Measurements from ENCODE around the gene ZNF227. TPM values are rescaled to one million over a fixed set of nuclear protein-coding genes. Genes with fewer than 3 reads are reported as not detected.
"Not testable (repeated sequence)": the region's sequence is repeated elsewhere in the genome, so short reads cannot be mapped to it uniquely, and the experiment has no call there.

Gene ZNF227
- total RNA-seq, 1 experiment from 2014 or later: 16.7 TPM

DNA sequence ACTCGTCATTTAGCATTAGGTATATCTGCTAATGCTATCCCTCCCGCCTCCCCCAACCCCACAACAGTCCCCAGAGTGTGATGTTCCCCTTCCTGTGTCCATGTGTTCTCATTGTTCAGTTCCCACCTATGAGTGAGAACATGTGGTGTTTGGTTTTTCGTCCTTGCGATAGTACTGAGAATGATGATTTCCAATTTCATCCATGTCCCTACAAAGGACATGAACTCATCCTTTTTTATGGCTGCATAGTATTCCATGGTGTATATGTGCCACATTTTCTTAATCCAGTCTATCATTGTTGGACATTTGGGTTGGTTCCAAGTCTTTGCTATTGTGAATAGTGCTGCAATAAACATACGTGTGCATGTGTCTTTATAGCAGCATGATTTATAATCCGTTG is 8.4 kb downstream of the ZNF227 start:
- in situ Hi-C loops (cut with HindIII; ENCODE audit: low pct_unique_long_range_greater_than_20kb, low sequenced_read_pairs); DNase-seq (ENCODE audit: low read depth, low spot score): not testable (repeated sequence)

GRCh38 chr19:44221291-44221690 is 9.0 kb downstream of the ZNF227 start:
- DNase-seq (ENCODE audit: low read depth, low spot score); in situ Hi-C loops (cut with HindIII; ENCODE audit: low pct_unique_long_range_greater_than_20kb, low sequenced_read_pairs): not testable (repeated sequence)

DNA sequence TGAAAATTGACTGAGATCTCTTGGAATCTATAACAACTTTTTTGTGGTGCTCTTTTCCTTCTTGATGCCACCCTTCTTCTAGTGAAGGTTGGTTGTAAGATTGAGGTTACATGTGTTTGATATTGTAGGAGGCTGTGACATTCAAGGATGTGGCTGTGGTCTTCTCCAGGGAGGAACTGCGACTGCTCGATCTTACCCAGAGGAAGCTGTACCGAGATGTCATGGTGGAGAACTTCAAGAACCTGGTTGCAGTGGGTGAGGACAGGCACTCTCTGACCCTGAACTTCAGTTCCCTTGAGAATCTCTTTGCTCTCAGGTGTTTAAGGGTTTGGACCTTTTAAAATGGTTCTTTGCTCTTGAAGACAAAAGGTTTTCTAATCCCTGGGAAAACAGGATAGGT is 16.0 kb downstream of the ZNF227 start:
- in situ Hi-C loops (cut with HindIII; ENCODE audit: low pct_unique_long_range_greater_than_20kb, low sequenced_read_pairs): no loop called here
- no peak for DNase-seq (ENCODE audit: low read depth, low spot score)

- in situ Hi-C loops (cut with HindIII; ENCODE audit: low pct_unique_long_range_greater_than_20kb, low sequenced_read_pairs): no loop called here
- no peak for DNase-seq (ENCODE audit: low read depth, low spot score)
Observed at GRCh38 chr19:44232867-44233266, 20.5 kb downstream of the ZNF227 start.

DNA sequence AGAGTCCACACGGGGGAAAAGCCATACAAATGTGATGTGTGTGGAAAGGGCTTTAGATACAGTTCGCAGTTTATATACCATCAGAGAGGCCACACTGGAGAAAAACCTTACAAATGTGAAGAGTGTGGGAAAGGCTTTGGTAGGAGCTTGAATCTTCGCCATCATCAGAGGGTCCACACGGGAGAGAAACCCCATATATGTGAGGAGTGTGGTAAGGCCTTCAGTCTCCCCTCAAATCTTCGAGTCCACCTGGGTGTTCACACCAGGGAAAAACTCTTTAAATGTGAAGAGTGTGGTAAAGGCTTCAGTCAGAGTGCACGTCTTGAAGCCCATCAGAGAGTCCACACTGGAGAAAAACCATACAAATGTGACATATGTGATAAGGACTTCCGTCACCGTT is 24.1 kb downstream of the ZNF227 start:
- in situ Hi-C loops (cut with HindIII; ENCODE audit: low pct_unique_long_range_greater_than_20kb, low sequenced_read_pairs): no loop called here
- DNase-seq (ENCODE audit: low read depth, low spot score): no peak

DNA sequence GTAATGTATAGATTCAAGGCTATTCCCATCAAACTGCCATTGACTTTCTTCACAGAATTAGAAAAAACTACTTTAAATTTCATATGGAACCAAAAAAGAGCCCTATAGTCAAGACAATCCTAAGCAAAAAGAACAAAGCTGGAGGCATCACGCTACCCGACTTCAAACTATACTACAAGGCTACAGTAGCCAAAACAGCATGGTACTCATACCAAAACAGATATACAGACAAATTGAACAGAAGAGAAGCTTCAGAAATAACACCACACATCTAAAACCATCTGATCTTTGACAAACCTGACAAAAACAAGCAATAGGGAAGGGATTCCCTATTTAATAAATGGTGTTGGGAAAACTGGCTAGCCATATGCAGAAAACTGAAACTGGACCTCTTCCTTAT is 40.0 kb downstream of the ZNF227 start:
- DNase-seq (ENCODE audit: low read depth, low spot score); in situ Hi-C loops (cut with HindIII; ENCODE audit: low pct_unique_long_range_greater_than_20kb, low sequenced_read_pairs): not testable (repeated sequence)

GRCh38 chr19:44253392-44253791 is 41.1 kb downstream of the ZNF227 start:
- in situ Hi-C loops (cut with HindIII; ENCODE audit: low pct_unique_long_range_greater_than_20kb, low sequenced_read_pairs); DNase-seq (ENCODE audit: low read depth, low spot score): not testable (repeated sequence)

- in situ Hi-C loops (cut with HindIII; ENCODE audit: low pct_unique_long_range_greater_than_20kb, low sequenced_read_pairs): no loop called here
- DNase-seq (ENCODE audit: low read depth, low spot score): no peak
Observed at GRCh38 chr19:44254496-44254895, 42.2 kb downstream of the ZNF227 start.

- DNase-seq (ENCODE audit: low read depth, low spot score): no peak
- in situ Hi-C loops (cut with HindIII; ENCODE audit: low pct_unique_long_range_greater_than_20kb, low sequenced_read_pairs): no loop called here
Observed at GRCh38 chr19:44255705-44256411, 43.5 kb downstream of the ZNF227 start.

DNA sequence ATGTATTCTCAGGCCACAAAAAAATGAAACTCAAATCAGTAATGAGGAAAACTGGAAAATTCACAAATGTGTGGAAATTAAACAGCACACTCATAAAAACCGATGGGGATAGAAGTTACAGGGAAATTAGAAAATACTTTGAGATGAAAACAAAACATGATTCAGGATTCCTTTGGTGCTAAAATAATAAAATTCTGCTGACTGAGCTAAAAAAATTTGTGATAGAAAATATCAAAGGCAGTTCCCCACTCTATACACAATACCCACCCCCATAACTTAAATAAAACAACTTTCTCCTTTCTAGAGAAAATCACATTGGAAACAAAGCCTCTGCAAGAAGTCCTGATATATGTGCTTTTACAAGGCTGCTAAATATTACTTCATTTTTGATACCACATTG is 45.8 kb downstream of the ZNF227 start:
- DNase-seq (ENCODE audit: low read depth, low spot score): no peak
- in situ Hi-C loops (cut with HindIII; ENCODE audit: low pct_unique_long_range_greater_than_20kb, low sequenced_read_pairs): no loop called here

DNA sequence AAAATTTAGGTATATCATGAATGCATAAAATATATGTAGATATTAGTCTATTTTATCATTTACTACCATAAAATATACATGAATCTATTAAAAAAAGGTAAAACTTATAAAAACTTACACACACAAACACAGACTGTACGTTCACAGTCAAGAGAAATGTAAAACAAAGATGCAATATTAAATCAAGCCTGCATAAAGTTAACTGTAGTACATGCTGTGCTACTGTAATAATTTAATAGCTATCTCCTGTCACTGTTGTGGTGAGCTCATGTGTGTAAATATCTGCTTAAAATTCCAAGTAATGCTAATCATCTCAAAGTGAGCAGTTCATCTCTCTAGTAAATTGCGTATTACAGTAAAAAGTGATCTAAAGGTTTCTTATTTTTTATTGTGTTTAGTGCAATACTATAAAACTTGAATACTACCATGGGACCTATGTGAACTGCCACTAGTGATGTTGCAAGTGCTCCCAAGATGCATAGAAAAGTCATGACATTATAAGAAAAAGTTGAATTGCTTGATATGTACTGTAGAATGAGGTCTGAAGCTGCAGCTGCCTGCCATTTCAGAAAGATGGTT is 46.6 kb downstream of the ZNF227 start:
- no peak for DNase-seq (ENCODE audit: low read depth, low spot score)
- in situ Hi-C loops (cut with HindIII; ENCODE audit: low pct_unique_long_range_greater_than_20kb, low sequenced_read_pairs): no loop called here

- in situ Hi-C loops (cut with HindIII; ENCODE audit: low pct_unique_long_range_greater_than_20kb, low sequenced_read_pairs): no loop called here
- DNase-seq (ENCODE audit: low read depth, low spot score): no peak
Observed at GRCh38 chr19:44260343-44260681, 48.0 kb downstream of the ZNF227 start.

- in situ Hi-C loops (cut with HindIII; ENCODE audit: low pct_unique_long_range_greater_than_20kb, low sequenced_read_pairs): no loop called here
- DNase-seq (ENCODE audit: low read depth, low spot score): no peak
Observed at GRCh38 chr19:44260695-44261446, 48.5 kb downstream of the ZNF227 start.

GRCh38 chr19:44277331-44277730 is 65.0 kb downstream of the ZNF227 start:
- in situ Hi-C loops (cut with HindIII; ENCODE audit: low pct_unique_long_range_greater_than_20kb, low sequenced_read_pairs): no loop called here
- DNase-seq (ENCODE audit: low read depth, low spot score): no peak

GRCh38 chr19:44278181-44278690 is 65.9 kb downstream of the ZNF227 start:
- in situ Hi-C loops (cut with HindIII; ENCODE audit: low pct_unique_long_range_greater_than_20kb, low sequenced_read_pairs): no loop called here
- DNase-seq (ENCODE audit: low read depth, low spot score): no peak

GRCh38 chr19:44280916-44281315 is 68.6 kb downstream of the ZNF227 start:
- in situ Hi-C loops (cut with HindIII; ENCODE audit: low pct_unique_long_range_greater_than_20kb, low sequenced_read_pairs): no loop called here
- no peak for DNase-seq (ENCODE audit: low read depth, low spot score)

- no peak for DNase-seq (ENCODE audit: low read depth, low spot score)
- in situ Hi-C loops (cut with HindIII; ENCODE audit: low pct_unique_long_range_greater_than_20kb, low sequenced_read_pairs): no loop called here
Observed at GRCh38 chr19:44282846-44283245, 70.5 kb downstream of the ZNF227 start.

- in situ Hi-C loops (cut with HindIII; ENCODE audit: low pct_unique_long_range_greater_than_20kb, low sequenced_read_pairs): no loop called here
- DNase-seq (ENCODE audit: low read depth, low spot score): no peak
Observed at GRCh38 chr19:44284968-44285367, 72.6 kb downstream of the ZNF227 start.
